Measurements from ENCODE around the gene CLDN5. TPM values are rescaled to one million over a fixed set of nuclear protein-coding genes. Genes with fewer than 3 reads are reported as not detected.

CLDN5 gene
- total RNA-seq, 1 donor from 2014 or later, result 19.5 TPM

- TF ChIP-seq CTCF (IDR thresholded peaks at IDR 0.05; ENCODE audit: borderline replicate concordance), result no peak
- peak overlapping the region; percentile 45 for H3K27ac ChIP-seq (replicated peaks)
- H3K9me3 ChIP-seq (replicated peaks), result no peaks in the 10 kb centered on the region
- no peaks in the 10 kb centered on the region for H3K27me3 ChIP-seq (ENCODE audit: low read depth)
- no peaks in the 10 kb centered on the region for H3K36me3 ChIP-seq
- intact Hi-C loops (cut with micrococcal nuclease), result no loop called here
- peaks cover 11% of the 10 kb centered on the region for H3K4me1 ChIP-seq
- no peak for DNase-seq
- no peak overlapping the region for H3K4me3 ChIP-seq
These were observed 40.5 kb downstream of the CLDN5 start for GRCh38 chr22:19483481-19484244.

- H3K4me3 ChIP-seq, result no peak overlapping the region
- intact Hi-C loops (cut with micrococcal nuclease), result no loop called here
- H3K27ac ChIP-seq (replicated peaks), result no peak overlapping the region
- no peaks in the 10 kb centered on the region for H3K36me3 ChIP-seq
- no peaks in the 10 kb centered on the region for H3K27me3 ChIP-seq (ENCODE audit: low read depth)
- TF ChIP-seq CTCF (IDR thresholded peaks at IDR 0.05; ENCODE audit: borderline replicate concordance), result no peak
- DNase-seq, result no peak
- no peaks in the 10 kb centered on the region for H3K9me3 ChIP-seq (replicated peaks)
- H3K4me1 ChIP-seq, result peaks cover 24% of the 10 kb centered on the region
These were observed 41.9 kb downstream of the CLDN5 start for GRCh38 chr22:19482297-19482696.

- intact Hi-C loops (cut with micrococcal nuclease), result no loop called here
- Histone ChIP-seq H3K27me3 (ENCODE audit: low read depth) (no peaks in the 10 kb centered on the region), H3K27ac (replicated peaks) (no peak overlapping the region), H3K4me3 (no peak overlapping the region), H3K4me1 (peaks cover 39% of the 10 kb centered on the region), H3K9me3 (replicated peaks) (no peaks in the 10 kb centered on the region), H3K36me3 (no peaks in the 10 kb centered on the region)
- TF ChIP-seq CTCF (IDR thresholded peaks at IDR 0.05; ENCODE audit: borderline replicate concordance), result no peak
- no peak for DNase-seq
These were observed 43.4 kb downstream of the CLDN5 start for GRCh38 chr22:19480789-19481188.

DNA sequence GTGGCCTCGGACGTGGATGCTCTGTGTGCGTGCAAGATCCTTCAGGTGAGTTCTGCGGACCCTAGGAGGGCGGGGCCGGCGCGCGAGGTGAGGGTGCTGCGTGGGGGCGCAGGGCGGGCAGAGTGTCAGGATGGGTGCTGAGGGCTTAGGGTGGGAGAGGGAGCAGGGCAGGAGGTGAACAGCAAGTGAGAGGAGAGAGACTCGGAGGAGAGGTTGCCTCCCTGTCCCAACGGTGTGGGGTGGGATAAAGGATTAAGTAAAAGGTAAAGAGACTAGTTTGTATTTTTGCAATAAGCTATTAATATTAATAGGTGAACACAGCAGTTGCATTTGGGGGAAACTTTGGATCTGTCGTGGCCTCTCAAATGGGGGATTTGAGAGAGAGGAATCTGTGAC is 44.0 kb downstream of the CLDN5 start:
- intact Hi-C loops (cut with micrococcal nuclease), result no loop called here
- Histone ChIP-seq H3K36me3 (peaks cover 5% of the 10 kb centered on the region), H3K9me3 (replicated peaks) (no peaks in the 10 kb centered on the region), H3K27ac (replicated peaks) (no peak overlapping the region), H3K4me3 (peak overlapping the region; percentile 90), H3K27me3 (ENCODE audit: low read depth) (no peaks in the 10 kb centered on the region), H3K4me1 (peaks cover 44% of the 10 kb centered on the region)
- DNase-seq, result no peak
- no peak for TF ChIP-seq CTCF (IDR thresholded peaks at IDR 0.05; ENCODE audit: borderline replicate concordance)

- intact Hi-C loops (cut with micrococcal nuclease), result no loop called here
- H3K27me3 ChIP-seq (ENCODE audit: low read depth), result no peaks in the 10 kb centered on the region
- peak; percentile 96 for DNase-seq
- H3K4me3 ChIP-seq, result peak within 1 kb of the TSS; percentile 90
- H3K9me3 ChIP-seq (replicated peaks), result no peaks in the 10 kb centered on the region
- peak within 1 kb of the TSS; percentile 98 for H3K27ac ChIP-seq (replicated peaks)
- H3K36me3 ChIP-seq, result peaks cover 11% of the 10 kb centered on the region
- no peak for TF ChIP-seq CTCF (IDR thresholded peaks at IDR 0.05; ENCODE audit: borderline replicate concordance)
- peaks cover 44% of the 10 kb centered on the region for H3K4me1 ChIP-seq
These were observed 44.6 kb downstream of the CLDN5 start, which contains the start of gene CDC45 for GRCh38 chr22:19479355-19480172. Gene CDC45, plus strand, starts transcription at chr22:19479920. Its CDS starts 49 bp downstream, at chr22:19479969.
